Naive B cell (primary cell): ENCODE data around the gene SKP2. TPM values are rescaled to one million over a fixed set of nuclear protein-coding genes. Genes with fewer than 3 reads are reported as not detected.
A peak's percentile ranks its signal among the peaks of the same experiment; 100 is the strongest.
"Not testable (repeated sequence)": the region's sequence is repeated elsewhere in the genome, so short reads cannot be mapped to it uniquely, and the experiment has no call there.

Source experiments
- ATAC-seq, 2 donors: fragments of 150-1000 bp; cut with Tn5 transposase; 2 replicates each; pipeline ENCODE4 v1.10.0; 2021; ENCODE audit warnings: low read depth in 2 of 2, mild to moderate bottlenecking in 2 of 2, moderate library complexity in 2 of 2
- DNase-seq: peaks from one replicate; pipeline ENCODE4 v3.0.0; 2022
- H3K27ac Mint-ChIP-seq, 6 donors: one replicate each; pipeline ENCODE4 v1.8.0; 2020 to 2022; ENCODE audit warnings: mild to moderate bottlenecking in 6 of 6, mixed read lengths in 6 of 6, moderate library complexity in 5 of 6, inconsistent platforms in 2 of 6
- H3K27me3 Mint-ChIP-seq, 3 donors: one replicate each; pipeline ENCODE4 v1.8.0; 2021 to 2022; ENCODE audit warnings: mixed read lengths in 3 of 3, mild to moderate bottlenecking in 1 of 3
- H3K36me3 Mint-ChIP-seq, 2 donors: one replicate each; pipeline ENCODE4 v1.8.0; 2020 to 2022; ENCODE audit warnings: mixed read lengths in 2 of 2, inconsistent platforms in 1 of 2, mild to moderate bottlenecking in 1 of 2
- H3K4me1 Mint-ChIP-seq, 3 donors: one replicate each; pipeline ENCODE4 v1.8.0; 2020 to 2022; ENCODE audit warnings: mixed read lengths in 3 of 3, inconsistent platforms in 1 of 3, mild to moderate bottlenecking in 1 of 3, moderate library complexity in 1 of 3
- H3K4me3 Mint-ChIP-seq, 8 donors: one replicate each; pipeline ENCODE4 v1.8.0; 2020 to 2022; ENCODE audit warnings: mild to moderate bottlenecking in 8 of 8, mixed read lengths in 8 of 8, moderate library complexity in 8 of 8, inconsistent platforms in 2 of 8
- H3K9me3 Mint-ChIP-seq, 7 donors: one replicate each; pipeline ENCODE4 v1.8.0; 2020 to 2022; ENCODE audit warnings: mixed read lengths in 7 of 7, mild to moderate bottlenecking in 5 of 7, inconsistent platforms in 2 of 7, moderate library complexity in 1 of 7
- polyA plus RNA-seq, 6 donors: library from polyadenylated mRNA; unstranded; fragments of 300-500 nt; fragmentation: Illumina TruSeq; gene quantifications; one replicate each; pipeline ENCODE4 v1.2.3, GENCODE V29; 2021; ENCODE audit warnings: low read depth in 6 of 6

SKP2 gene
- polyA plus RNA-seq, 6 donors from 2014 or later: 17.7 to 30.8 (median 24.5) TPM

DNA sequence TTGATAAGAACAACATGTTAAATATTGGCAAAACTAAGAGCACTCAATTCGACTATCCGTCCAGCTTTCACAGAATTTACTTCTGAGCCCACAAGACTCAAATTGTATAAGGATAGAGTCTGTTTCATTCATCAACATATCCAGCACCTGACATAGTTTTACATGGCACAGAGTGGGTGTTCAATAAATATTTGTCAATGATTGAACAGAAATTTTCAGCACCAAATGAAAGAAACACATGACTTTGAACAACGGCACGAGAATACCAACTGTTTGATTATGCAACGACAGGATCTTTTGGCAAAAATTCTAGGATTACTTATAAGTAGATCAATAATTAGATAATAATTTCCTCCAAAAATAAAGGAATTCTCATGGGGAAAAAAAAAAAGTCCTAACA is 41.8 kb downstream of the SKP2 start:
- Mint-ChIP-seq H3K4me1 (no peaks in the 10 kb centered on the region), H3K4me3 (no peak overlapping the region), H3K27ac (no peak overlapping the region), H3K27me3 (no peaks in the 10 kb centered on the region), H3K36me3 (peaks cover 17 to 28% of the 10 kb centered on the region in 2 donors), H3K9me3 (peaks cover 3 to 19% (median 10%) of the 10 kb centered on the region in 7 donors)
- DNase-seq: no peak
- ATAC-seq: no peak

DNA sequence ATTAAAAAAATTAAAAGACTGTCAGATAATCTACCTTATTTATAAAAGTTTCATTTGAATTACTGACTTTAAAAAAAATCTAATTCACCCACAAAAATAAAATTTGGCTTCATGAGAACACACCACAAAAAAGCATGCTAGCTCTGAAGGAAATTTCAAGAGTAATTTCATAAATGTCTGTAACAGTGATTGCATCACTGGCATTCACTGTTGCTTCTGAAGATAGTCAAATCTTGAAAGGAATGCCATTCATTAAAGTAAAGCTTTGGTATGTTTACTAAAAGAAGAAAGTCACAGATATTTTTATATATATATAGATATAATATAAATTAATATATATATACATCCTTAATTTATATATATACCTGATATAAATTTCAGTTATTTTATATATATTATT is 46.4 kb downstream of the SKP2 start:
- ATAC-seq (no peak), DNase-seq (no peak)
- H3K9me3 Mint-ChIP-seq: no peaks in the 10 kb centered on the region
- peaks cover 8 to 11% of the 10 kb centered on the region in 2 donors for H3K36me3 Mint-ChIP-seq
- no peaks in the 10 kb centered on the region for H3K27me3 Mint-ChIP-seq
- H3K4me3 Mint-ChIP-seq: no peak overlapping the region
- H3K4me1 Mint-ChIP-seq: no peaks in the 10 kb centered on the region
- H3K27ac Mint-ChIP-seq: no peak overlapping the region

DNA sequence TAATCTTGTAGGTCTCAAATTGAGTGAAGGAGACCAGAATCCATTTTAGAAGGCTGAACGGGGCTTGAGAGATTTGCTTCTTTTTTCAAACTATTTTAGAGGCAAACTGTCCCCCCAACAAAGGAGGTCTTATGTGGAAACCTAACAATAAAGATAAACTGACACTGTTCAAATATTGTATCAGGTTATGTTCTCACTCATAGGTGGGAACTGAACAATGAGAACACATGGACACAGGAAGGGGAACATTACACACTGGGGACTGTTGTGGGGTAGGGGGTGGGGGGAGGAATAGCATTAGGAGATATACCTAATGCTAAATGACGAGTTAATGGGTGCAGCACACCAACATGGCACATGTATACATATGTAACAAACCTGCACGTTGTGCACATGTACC is 46.9 kb downstream of the SKP2 start:
- not testable (repeated sequence) for H3K4me1 Mint-ChIP-seq, H3K4me3 Mint-ChIP-seq
- H3K36me3 Mint-ChIP-seq: peaks cover 8 to 16% of the 10 kb centered on the region in 2 donors

DNA sequence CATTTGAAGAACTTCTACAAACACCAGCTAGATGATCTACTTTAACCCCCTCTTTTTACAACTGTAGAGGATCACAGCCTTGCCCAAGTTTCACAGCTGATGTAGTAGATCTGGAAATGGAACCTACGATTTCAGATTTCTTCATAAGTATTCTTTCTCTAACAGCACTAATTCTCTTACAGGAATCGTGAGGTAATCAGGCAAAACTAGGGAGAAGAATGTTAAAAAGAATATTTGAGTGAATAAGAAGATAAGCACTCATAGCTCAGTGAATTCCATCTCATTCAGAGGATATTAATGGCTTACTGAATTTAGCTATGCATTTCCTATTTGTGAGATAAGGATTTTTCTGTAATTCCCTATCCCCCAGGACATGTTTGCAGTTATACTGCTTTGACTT is 47.7 kb downstream of the SKP2 start:
- Mint-ChIP-seq H3K4me1 (no peaks in the 10 kb centered on the region), H3K9me3 (no peaks in the 10 kb centered on the region), H3K27ac (no peak overlapping the region), H3K36me3 (peaks cover 8 to 16% of the 10 kb centered on the region in 2 donors), H3K27me3 (no peaks in the 10 kb centered on the region), H3K4me3 (no peak overlapping the region)
- ATAC-seq (no peak), DNase-seq (no peak)

More for the DNA sequence above, 46.9 kb downstream of the SKP2 start:
- not testable (repeated sequence) for ATAC-seq, H3K27ac Mint-ChIP-seq, DNase-seq, H3K27me3 Mint-ChIP-seq, H3K9me3 Mint-ChIP-seq

DNA sequence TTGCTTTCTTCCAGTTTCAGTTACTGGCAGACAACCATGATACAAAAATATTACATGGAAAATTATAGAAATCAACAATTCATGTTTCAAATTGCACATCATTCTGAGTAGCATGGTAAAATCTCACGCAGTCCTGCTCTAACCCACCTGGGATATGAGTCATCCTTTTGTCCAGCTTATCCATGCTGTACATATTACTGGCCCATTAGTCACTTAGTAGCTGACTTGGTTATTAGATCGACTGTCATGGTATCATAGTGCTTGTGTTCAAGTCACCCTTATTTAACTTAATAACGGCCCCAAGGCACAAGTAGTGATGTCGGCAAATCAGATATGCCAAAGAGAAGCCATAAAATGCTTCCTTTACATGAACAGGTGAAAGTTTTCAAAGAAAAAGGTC is 48.6 kb downstream of the SKP2 start:
- Mint-ChIP-seq H3K4me1 (no peaks in the 10 kb centered on the region), H3K4me3 (no peak overlapping the region), H3K27ac (no peak overlapping the region), H3K9me3 (no peaks in the 10 kb centered on the region), H3K36me3 (peaks cover 12 to 14% of the 10 kb centered on the region in 2 donors), H3K27me3 (no peaks in the 10 kb centered on the region)
- ATAC-seq (no peak), DNase-seq (no peak)

DNA sequence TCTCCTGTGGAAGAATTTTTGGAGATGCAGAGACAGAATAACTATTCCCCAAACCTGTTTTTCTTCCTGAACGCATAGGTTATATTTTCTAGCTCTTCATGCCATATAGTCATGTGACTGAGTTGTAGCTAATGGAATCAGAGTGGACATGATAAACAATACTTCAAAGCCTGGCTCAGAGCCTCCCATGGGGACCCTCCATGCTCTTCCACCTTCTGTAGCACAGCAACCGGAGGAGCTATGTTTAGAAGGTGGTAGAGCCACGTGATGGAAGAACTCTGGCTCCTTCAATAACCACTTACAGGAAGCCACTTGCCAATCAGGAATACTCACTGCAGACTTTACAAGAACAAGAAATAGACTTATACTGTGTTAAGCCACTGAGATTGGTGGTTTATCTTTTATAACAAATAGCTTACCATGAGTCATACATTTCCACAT is 50.6 kb downstream of the SKP2 start:
- no peaks in the 10 kb centered on the region for H3K27me3 Mint-ChIP-seq
- no peak overlapping the region for H3K4me3 Mint-ChIP-seq
- DNase-seq (no peak), ATAC-seq (no peak)
- H3K4me1 Mint-ChIP-seq: no peaks in the 10 kb centered on the region
- H3K9me3 Mint-ChIP-seq: no peaks in the 10 kb centered on the region
- H3K36me3 Mint-ChIP-seq: peaks cover 21 to 23% of the 10 kb centered on the region in 2 donors
- H3K27ac Mint-ChIP-seq: peak overlapping the region in 2 of 6 donors; percentile 32 to 42

DNA sequence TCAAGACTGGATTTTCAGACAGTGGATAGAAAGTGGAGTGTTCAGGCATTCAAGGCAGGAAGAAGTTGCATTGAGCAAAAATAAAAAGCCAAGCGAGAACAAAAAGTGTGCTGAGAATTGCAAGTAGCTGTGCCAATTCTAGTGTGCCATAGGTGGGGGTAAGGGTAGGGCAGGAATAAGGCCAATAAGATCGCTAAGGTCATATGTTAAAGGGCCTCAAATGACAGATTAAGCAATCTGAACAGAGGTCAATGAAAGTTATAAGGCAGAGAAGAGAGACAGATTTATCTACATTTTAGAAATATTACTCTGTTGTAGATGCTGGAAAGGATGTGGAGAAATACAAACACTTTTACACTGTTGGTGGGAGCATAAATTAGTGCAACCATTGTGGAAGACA is 53.4 kb downstream of the SKP2 start:
- Mint-ChIP-seq H3K27ac (no peak overlapping the region), H3K36me3 (peaks cover 21 to 23% of the 10 kb centered on the region in 2 donors), H3K9me3 (no peaks in the 10 kb centered on the region), H3K27me3 (no peaks in the 10 kb centered on the region), H3K4me3 (no peak overlapping the region), H3K4me1 (no peaks in the 10 kb centered on the region)
- no peak for ATAC-seq
- no peak for DNase-seq

DNA sequence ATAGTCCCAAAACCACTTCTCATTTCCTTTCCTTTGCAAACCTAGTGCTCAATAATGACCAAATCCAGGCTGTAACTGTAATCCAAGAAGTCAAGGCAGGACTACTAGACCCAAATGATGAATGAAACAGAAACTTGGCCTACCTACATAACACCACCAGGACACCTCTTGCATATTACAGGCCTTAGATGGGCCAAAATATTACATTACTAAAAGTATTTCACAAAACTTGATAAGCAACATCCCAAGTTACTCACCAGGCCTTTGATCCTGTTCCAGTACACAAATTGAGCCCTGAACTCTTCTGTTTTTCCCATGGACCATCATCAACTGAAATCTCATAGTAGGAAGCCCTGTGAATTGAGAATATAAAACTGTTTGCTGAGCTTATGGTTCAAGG is 55.0 kb downstream of the SKP2 start:
- H3K4me1 Mint-ChIP-seq: no peaks in the 10 kb centered on the region
- no peak overlapping the region for H3K4me3 Mint-ChIP-seq
- H3K27ac Mint-ChIP-seq: no peak overlapping the region
- H3K9me3 Mint-ChIP-seq: no peaks in the 10 kb centered on the region
- H3K36me3 Mint-ChIP-seq: peaks cover 21 to 23% of the 10 kb centered on the region in 2 donors
- no peak for DNase-seq
- H3K27me3 Mint-ChIP-seq: no peaks in the 10 kb centered on the region
- no peak for ATAC-seq

DNA sequence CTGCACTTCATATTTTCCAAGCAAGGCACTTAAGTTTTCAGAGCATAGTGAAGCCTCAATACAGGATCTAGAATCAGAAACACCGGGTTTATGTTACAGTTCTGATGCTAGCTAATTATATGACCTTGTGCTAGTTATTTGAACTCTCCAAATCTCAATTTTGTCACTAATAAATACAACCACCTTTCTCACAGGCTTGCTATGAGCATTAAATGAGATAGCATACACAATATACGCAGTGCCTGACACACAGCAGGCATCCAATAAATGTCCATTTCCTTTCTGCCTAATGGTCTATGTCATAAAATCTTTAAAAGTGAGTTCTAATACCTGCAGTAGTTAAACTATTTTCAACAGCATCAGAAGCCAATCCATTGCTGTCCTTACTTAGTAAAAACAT is 56.9 kb downstream of the SKP2 start:
- Mint-ChIP-seq H3K9me3 (no peaks in the 10 kb centered on the region), H3K27ac (no peak overlapping the region), H3K36me3 (peaks cover 17 to 21% of the 10 kb centered on the region in 2 donors), H3K4me1 (no peaks in the 10 kb centered on the region), H3K4me3 (no peak overlapping the region), H3K27me3 (no peaks in the 10 kb centered on the region)
- DNase-seq: no peak
- no peak for ATAC-seq

DNA sequence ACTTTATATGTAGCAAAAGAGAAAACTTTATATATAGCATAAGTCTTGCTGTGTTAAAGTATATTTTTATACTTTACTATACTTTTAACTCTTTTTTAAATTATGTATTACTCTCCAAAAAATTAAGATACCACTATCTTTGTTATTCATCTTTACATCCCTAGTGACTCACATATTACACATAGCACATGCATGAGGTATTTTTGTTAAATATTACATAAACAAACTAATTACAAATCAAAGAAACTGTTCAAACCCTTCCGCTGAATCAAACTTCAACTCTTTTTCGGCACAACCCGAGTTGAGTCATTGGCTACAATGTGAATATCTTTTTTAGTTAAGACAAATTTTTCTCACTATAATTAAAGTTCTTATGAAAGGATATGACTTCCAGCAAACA is 57.8 kb downstream of the SKP2 start:
- H3K4me3 Mint-ChIP-seq: no peak overlapping the region
- ATAC-seq (no peak), DNase-seq (no peak)
- H3K4me1 Mint-ChIP-seq: no peaks in the 10 kb centered on the region
- H3K36me3 Mint-ChIP-seq: peaks cover 17 to 21% of the 10 kb centered on the region in 2 donors
- no peaks in the 10 kb centered on the region for H3K9me3 Mint-ChIP-seq
- H3K27ac Mint-ChIP-seq: no peak overlapping the region
- H3K27me3 Mint-ChIP-seq: no peaks in the 10 kb centered on the region

DNA sequence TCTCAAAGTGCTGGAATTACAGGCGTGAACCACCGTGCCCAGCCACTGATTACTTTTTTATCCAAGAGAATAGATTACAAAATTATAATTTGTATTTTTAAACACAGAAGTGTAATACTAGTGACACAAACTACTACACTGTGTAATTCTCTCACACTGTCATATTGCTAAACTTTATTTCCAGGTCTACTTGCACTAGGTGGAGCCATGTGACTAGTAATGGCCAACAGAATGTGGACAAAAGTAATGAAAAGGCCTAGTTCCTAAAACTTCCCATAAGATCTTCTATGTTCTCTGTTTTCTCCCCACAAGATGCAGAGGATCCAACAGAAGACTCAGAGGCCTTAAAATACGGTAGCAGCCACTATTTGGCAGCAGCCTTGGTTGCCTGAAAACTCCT is 62.5 kb downstream of the SKP2 start:
- no peak for DNase-seq
- Mint-ChIP-seq H3K27me3 (no peaks in the 10 kb centered on the region), H3K36me3 (peaks cover 0 to 10% of the 10 kb centered on the region in 2 donors), H3K27ac (no peak overlapping the region), H3K9me3 (no peaks in the 10 kb centered on the region), H3K4me1 (no peaks in the 10 kb centered on the region), H3K4me3 (no peak overlapping the region)
- no peak for ATAC-seq

DNA sequence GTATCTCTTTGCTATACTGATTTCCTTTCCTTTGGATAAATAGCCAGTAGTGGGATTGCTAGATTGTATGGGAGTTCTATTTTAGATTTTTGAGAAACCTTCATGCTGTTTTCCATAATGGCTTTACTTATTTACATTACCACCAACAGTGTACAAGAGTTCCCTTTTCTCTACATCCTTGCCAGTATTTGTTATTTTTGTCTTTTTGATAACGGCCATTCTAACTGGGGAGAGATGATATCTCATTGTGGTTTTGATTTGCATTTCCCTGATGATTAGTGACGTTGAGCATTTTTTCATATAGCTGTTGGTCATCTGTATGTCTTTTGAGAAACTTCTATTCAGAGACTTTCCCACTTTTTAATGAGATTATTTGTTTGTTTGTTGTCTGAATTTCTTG is 64.0 kb downstream of the SKP2 start:
- Mint-ChIP-seq H3K4me1 (no peaks in the 10 kb centered on the region), H3K27me3 (no peaks in the 10 kb centered on the region), H3K27ac (no peak overlapping the region), H3K4me3 (no peak overlapping the region), H3K9me3 (no peaks in the 10 kb centered on the region), H3K36me3 (peaks cover 5 to 13% of the 10 kb centered on the region in 2 donors)
- ATAC-seq: no peak
- DNase-seq: no peak

DNA sequence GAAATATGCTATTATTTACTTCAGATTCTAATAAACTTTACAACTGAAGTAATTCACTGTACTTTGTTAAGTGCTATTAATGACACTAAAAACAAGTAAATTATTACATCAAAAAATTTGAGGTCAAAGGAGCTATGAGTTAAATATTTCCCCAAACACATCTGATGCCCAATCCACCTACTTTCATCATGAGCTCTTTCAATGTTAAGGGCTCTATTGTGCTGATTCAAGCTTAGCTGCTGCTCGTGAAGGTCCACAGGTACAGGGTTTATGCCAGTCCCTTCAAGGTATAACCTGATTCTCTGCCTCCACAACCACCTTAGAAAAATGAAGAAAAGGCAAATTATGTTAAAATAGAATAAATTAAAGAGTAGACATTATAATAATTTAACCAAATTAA is 65.7 kb downstream of the SKP2 start:
- peaks cover 8 to 20% of the 10 kb centered on the region in 2 donors for H3K36me3 Mint-ChIP-seq
- no peak for ATAC-seq
- H3K4me3 Mint-ChIP-seq: no peak overlapping the region

DNA sequence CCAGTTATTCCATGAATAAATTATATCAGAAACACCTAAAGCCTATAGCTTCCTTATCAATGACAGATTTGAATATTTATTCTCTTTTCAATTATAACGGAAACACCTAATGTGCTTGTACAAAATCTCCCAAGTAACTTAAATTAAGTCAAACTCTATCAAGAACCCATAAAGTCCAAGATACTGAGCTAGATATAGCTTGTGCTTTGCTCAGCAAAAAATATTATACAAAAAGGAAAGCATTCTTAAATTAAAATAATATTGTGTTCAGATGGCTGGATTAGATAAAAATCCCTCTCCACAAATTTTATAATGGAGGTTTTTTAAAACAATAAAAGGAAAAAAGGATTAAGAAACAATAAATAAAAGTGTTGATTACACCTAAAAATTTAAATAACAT is 66.1 kb downstream of the SKP2 start:
- Mint-ChIP-seq H3K27ac (no peak overlapping the region), H3K4me1 (no peaks in the 10 kb centered on the region), H3K36me3 (peaks cover 8 to 20% of the 10 kb centered on the region in 2 donors), H3K27me3 (no peaks in the 10 kb centered on the region), H3K9me3 (no peaks in the 10 kb centered on the region), H3K4me3 (no peak overlapping the region)
- DNase-seq: no peak
- no peak for ATAC-seq

More for the DNA sequence above, 65.7 kb downstream of the SKP2 start:
- no peaks in the 10 kb centered on the region for H3K27me3 Mint-ChIP-seq
- peak overlapping the region in 1 of 6 donors; percentile 78 for H3K27ac Mint-ChIP-seq
- H3K4me1 Mint-ChIP-seq: no peaks in the 10 kb centered on the region
- no peak for DNase-seq
- no peaks in the 10 kb centered on the region for H3K9me3 Mint-ChIP-seq

DNA sequence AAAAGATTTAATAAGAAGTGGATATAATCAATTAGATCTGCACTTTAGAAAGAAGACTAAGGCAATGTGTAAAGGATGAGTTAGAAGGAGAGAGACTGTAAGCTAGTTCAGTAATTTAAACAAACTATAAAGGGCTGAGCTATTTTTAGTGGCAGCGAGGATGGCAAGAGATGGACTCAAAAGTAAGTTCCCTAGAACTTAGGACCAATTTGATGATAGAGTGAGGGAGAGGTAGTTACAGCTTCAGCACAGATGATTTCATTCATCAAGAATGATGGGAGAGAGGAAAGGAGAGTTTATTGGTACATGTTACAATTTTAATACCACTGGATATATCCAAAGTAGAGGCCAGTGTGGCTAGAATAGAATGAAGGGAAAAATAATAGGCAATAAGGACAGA is 70.7 kb downstream of the SKP2 start:
- no peak overlapping the region for H3K4me3 Mint-ChIP-seq
- no peak overlapping the region for H3K27ac Mint-ChIP-seq
- H3K4me1 Mint-ChIP-seq: no peaks in the 10 kb centered on the region
- ATAC-seq (no peak), DNase-seq (no peak)
- no peaks in the 10 kb centered on the region for H3K9me3 Mint-ChIP-seq
- peaks cover 8 to 16% of the 10 kb centered on the region in 2 donors for H3K36me3 Mint-ChIP-seq
- no peaks in the 10 kb centered on the region for H3K27me3 Mint-ChIP-seq
